HG03064 (cell line): ENCODE measurements around the gene PMIS2.
"Not testable (repeated sequence)": the region's sequence is repeated elsewhere in the genome, so short reads cannot be mapped to it uniquely, and the experiment has no call there.

Source experiments
- ATAC-seq: cut with Tn5 transposase; IDR thresholded peaks from one replicate; pipeline ENCODE4 v1.9.1; 2021; ENCODE audit warnings: low read depth; ENCODE audit not compliant: unreplicated experiment

PMIS2 gene

DNA sequence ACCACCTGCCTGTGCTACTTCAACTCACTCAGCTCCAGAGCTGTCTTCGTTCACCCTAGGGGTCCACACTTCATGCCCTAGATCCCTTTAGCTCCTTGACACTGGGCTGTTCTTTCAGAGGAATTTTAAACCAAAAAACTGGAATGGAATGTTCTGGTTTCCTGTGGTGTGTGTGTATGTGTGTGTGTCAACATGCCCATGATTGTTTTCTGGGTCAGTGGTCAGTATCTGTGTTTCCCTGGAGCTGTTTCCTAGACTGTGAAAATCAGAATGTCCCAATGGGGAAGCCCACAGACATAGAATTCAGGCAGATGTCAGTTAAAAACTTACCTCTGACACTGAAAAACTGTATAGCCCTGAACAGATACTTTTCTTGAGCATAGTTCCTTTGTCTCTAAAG lies 1.3 kb downstream of the PMIS2 start:
- no peak for ATAC-seq

GRCh38 chr19:35590875-35591274 lies 4.9 kb downstream of the PMIS2 start:
- no peak for ATAC-seq

DNA sequence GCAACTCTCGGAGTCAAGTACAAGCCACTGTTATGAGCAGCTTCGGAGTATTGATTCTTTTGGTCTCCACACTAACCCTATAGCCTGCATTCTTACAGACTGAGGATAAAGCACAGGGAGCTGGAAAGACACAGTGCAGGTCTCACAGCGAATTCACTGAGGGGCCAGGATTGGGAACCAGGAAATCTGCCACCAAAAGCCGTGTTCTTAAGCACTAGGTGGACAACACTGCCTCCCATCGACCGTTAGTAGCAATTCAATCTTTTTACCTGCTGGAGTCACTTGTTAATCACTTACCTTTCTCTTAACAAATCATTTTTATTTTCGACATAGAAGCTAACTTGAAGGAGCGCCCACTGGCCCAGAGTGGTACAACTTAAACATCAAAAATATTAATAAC lies 6.3 kb downstream of the PMIS2 start:
- ATAC-seq: no peak

GRCh38 chr19:35595026-35595425 lies 9.1 kb downstream of the PMIS2 start:
- ATAC-seq: not testable (repeated sequence)

DNA sequence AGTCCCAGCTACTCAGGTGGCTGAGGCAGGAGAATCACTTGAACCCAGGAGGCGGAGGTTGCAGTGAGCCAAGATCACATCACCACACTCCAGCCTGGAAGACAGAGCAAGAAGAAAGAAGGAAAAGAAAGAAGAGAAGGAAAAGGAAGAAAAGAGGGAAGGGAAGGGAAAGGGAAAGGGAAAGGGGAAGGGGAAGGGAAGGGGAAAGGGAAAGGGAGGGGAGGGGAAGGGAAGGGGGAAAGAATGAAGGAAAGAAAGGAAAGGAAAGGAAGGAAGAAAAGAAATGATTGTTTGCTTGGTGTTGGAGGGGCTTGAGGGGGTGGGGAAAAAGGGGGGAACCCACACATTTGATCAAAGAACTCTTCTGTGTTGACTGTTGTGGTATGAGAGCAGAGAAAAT lies 10.0 kb downstream of the PMIS2 start:
- no peak for ATAC-seq

- ATAC-seq: peak; percentile 67
Observed at GRCh38 chr19:35596366-35596999, 10.5 kb downstream of the PMIS2 start.

DNA sequence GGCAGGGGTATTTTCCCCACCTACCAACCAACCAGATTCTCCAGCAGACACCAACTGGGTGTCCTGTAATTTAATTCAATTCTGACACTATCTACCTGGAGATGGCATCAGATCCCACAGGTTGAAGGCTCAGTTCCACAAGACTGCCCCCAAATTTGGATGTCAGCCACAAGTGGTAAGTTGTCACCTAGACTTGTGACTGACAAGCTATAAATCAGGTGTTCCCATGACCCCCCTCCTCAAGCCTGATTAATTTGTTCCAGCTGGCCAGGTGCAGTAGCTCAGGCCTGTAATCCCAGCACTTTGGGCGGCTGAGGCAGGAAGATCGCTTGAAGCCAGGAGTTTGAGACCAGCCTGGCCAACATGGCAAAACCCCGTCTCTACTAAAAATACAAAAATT lies 16.0 kb downstream of the PMIS2 start:
- no peak for ATAC-seq

GRCh38 chr19:35604436-35604835 lies 18.5 kb downstream of the PMIS2 start:
- not testable (repeated sequence) for ATAC-seq

DNA sequence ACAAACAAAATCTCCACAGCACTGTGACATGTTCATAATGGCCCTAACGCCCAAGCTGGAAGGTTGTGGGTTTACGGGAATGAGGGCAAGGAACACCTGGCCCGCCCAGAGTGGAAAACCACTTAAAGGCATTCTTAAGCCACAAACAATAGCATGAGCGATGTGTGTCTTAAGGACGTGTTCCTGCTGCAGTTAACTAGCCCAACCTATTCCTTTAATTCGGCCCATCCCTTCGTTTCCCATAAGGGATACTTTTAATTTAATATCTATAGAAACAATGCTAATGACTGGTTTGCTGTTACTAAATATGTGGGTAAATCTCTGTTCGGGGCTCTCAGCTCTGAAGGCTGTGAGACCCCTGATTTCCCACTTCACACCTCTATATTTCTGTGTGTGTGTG lies 21.2 kb downstream of the PMIS2 start:
- ATAC-seq: not testable (repeated sequence)

GRCh38 chr19:35607661-35608060 lies 21.7 kb downstream of the PMIS2 start:
- ATAC-seq: no peak

GRCh38 chr19:35608251-35608650 lies 22.3 kb downstream of the PMIS2 start:
- ATAC-seq: no peak

- no peak for ATAC-seq
Observed at GRCh38 chr19:35609851-35610353, 23.9 kb downstream of the PMIS2 start.

GRCh38 chr19:35612224-35612558 lies 26.2 kb downstream of the PMIS2 start:
- no peak for ATAC-seq

- ATAC-seq: peak; percentile 59
Observed at GRCh38 chr19:35612559-35613321, 26.8 kb downstream of the PMIS2 start, which contains the start of gene HAUS5. Gene HAUS5 (plus strand): TSS chr19:35612735. CDS start chr19:35612795, 60 bp downstream.

DNA sequence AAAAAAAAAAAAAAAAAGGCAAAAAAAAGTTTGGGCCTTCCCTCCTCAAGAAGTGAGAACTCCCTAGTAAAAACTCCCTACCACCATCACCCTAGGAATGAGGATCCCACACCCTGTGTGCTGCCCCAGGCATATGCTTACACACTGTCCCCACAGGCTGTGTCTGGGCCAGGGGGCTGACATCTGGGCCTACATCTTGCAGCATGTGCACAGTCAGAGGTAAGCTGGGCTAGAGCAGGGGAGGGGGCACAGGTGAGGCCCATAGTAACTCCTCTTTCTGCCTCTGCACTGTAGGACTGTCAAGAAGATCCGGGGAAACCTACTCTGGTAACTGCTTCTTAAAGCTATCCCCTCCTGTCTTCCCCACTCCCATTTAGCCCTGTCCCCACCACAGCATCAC lies 27.6 kb downstream of the PMIS2 start:
- ATAC-seq: no peak

GRCh38 chr19:35615036-35615435 lies 29.1 kb downstream of the PMIS2 start:
- no peak for ATAC-seq

DNA sequence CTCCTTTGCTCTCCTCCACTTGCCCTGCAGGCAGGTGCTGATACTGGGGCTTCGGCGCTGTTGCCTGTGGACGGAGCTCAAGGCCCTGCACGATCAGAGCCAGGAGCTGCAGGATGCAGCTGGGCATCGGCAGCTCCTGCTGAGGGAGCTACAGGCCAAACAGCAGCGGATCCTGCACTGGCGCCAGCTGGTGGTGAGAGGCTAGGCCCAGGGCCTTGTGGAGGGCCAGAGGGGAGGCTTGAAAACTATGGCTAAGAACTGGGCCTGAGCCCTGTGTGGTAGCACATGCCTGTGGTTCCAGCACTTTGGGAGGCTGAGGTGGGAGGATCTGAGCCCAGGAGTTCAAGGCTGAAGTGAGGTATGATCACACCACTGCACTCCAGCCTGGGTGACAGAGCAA lies 32.9 kb downstream of the PMIS2 start:
- no peak for ATAC-seq

GRCh38 chr19:35619290-35619923 lies 33.4 kb downstream of the PMIS2 start:
- no peak for ATAC-seq

GRCh38 chr19:35620001-35620400 lies 34.0 kb downstream of the PMIS2 start:
- no peak for ATAC-seq

- no peak for ATAC-seq
Observed at GRCh38 chr19:35621708-35622107, 35.7 kb downstream of the PMIS2 start.

DNA sequence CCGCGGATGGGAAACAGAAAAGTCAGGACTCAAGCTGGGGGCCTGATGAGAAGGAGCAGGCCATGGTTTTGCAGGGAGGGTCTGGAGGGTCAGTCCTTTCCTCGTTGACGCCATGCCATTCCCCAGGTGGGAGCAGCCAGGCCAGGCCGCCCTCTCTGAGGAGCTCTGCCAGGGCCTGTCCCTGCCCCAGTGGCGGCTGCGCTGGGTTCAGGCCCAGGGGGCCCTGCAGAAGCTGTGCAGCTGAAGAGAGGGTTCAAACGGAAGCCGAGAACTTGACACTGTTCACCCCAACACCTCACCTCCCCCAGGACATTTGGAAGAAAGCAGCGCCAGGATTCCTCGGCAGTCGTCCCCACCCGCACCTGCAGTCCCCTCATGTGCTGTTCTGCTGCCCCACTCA lies 36.8 kb downstream of the PMIS2 start:
- no peak for ATAC-seq
